Measurements from ENCODE around the gene SLIT3. TPM values are rescaled to one million over a fixed set of nuclear protein-coding genes. Genes with fewer than 3 reads are reported as not detected.

SLIT3 gene
- total RNA-seq, 1 donor from 2014 or later = 0.22 TPM

DNA sequence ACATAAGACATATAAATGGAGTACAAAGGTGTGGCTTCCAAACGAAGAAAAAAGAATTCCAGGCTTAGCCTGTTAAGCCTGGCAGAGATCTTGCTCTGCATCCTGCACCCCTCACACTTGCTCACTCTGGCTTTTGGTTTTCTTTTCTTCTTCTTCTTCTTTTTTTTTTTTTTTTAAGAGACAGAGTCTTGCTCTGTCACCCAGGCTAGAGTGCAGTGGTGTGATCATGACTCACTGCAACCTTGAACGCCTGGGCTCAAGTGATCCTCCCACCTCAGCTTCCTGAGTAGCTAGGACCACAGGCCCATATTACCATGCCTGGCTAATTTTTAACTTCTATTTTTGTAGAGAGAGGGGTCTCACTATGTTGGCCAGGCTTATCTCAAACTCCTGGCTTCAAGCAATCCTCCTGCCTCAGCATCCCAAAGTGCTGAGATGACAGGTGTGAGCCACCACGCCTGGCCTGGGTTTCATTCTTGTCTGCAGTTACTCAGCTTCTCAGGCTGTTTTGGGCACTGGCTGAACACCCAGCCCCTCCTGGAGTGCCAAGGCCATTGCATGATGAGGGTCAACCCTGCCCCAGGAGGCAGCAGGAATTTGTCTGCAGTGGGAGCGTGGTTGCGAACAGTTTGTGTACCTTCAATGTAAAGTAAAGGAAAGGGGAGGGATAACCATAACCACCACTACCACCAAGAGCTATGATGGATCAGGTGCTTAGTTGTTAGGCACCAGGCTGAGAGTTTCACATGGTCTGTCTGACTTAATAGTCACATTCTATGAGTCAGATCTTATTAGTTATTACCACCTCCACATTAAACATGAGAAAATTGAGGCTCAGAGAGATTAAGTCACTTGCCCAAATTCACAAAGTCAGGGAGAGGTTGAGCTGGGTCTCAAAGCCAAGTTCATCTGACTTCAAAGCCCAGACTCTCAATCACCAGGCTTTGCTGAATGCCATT is 502.6 kb downstream of the SLIT3 start:
- H3K9ac ChIP-seq = no peak overlapping the region
- peaks cover 33% of the 10 kb centered on the region for H3K4me1 Mint-ChIP-seq
- no peak for TF ChIP-seq CTCF (IDR thresholded peaks at IDR 0.05)
- no peak for TF ChIP-seq EZH2phosphoT487 (IDR thresholded peaks at IDR 0.05)
- no peak for TF ChIP-seq EZH2 (IDR thresholded peaks at IDR 0.05)
- H3K27ac Mint-ChIP-seq = no peak overlapping the region
- H3K4me1 ChIP-seq = peaks cover 4% of the 10 kb centered on the region
- H3K27me3 ChIP-seq = no peaks in the 10 kb centered on the region
- H3K27me3 Mint-ChIP-seq (ENCODE audit: insufficient read depth, low read depth) = peaks cover 15% of the 10 kb centered on the region
- no peak for DNase-seq (ENCODE audit: low spot score)
- H3K36me3 Mint-ChIP-seq = peaks cover 2% of the 10 kb centered on the region
- H3K36me3 ChIP-seq = no peaks in the 10 kb centered on the region
- H3K79me2 ChIP-seq (ENCODE audit: low read depth) = no peaks in the 10 kb centered on the region
- no peak overlapping the region for H3K4me3 ChIP-seq
- no peak overlapping the region for H3K4me3 Mint-ChIP-seq
- H3K9me3 ChIP-seq (ENCODE audit: low read depth) = no peaks in the 10 kb centered on the region
- no peak overlapping the region for H3K4me2 ChIP-seq
- H3K9me3 Mint-ChIP-seq = no peaks in the 10 kb centered on the region
- no peak overlapping the region for H2AFZ ChIP-seq (replicated peaks)
- H4K20me1 ChIP-seq (ENCODE audit: low read depth) = no peaks in the 10 kb centered on the region
- H3F3A ChIP-seq (ENCODE audit: low read depth) = no peaks in the 10 kb centered on the region
- H3K27ac ChIP-seq = no peak overlapping the region

- no peak overlapping the region for H3K27ac ChIP-seq
- peaks cover 4% of the 10 kb centered on the region for H3K4me1 ChIP-seq
- Mint-ChIP-seq H3K4me3 (no peak overlapping the region), H3K4me1 (peaks cover 35% of the 10 kb centered on the region), H3K36me3 (peaks cover 2% of the 10 kb centered on the region), H3K27me3 (ENCODE audit: insufficient read depth, low read depth) (peaks cover 15% of the 10 kb centered on the region), H3K27ac (peak overlapping the region; percentile 58), H3K9me3 (no peaks in the 10 kb centered on the region)
- H3K9me3 ChIP-seq (ENCODE audit: low read depth) = no peaks in the 10 kb centered on the region
- no peaks in the 10 kb centered on the region for H3K36me3 ChIP-seq
- no peak overlapping the region for H3K9ac ChIP-seq
- H3K4me2 ChIP-seq = no peak overlapping the region
- H3F3A ChIP-seq (ENCODE audit: low read depth) = no peaks in the 10 kb centered on the region
- no peak overlapping the region for H3K4me3 ChIP-seq
- peak; percentile 23 for DNase-seq (ENCODE audit: low spot score)
- no peaks in the 10 kb centered on the region for H4K20me1 ChIP-seq (ENCODE audit: low read depth)
- TF ChIP-seq EZH2phosphoT487 (IDR thresholded peaks at IDR 0.05) (no peak), EZH2 (IDR thresholded peaks at IDR 0.05) (no peak), CTCF (IDR thresholded peaks at IDR 0.05) (no peak)
- H3K79me2 ChIP-seq (ENCODE audit: low read depth) = no peaks in the 10 kb centered on the region
- no peak overlapping the region for H2AFZ ChIP-seq (replicated peaks)
- H3K27me3 ChIP-seq = no peaks in the 10 kb centered on the region
Measured at GRCh38 chr5:168796593-168797580, 504.1 kb downstream of the SLIT3 start.

GRCh38 chr5:168796000-168796399 is 504.9 kb downstream of the SLIT3 start:
- DNase-seq (ENCODE audit: low spot score) = no peak
- Histone ChIP-seq H3K4me1 (peaks cover 4% of the 10 kb centered on the region), H3F3A (ENCODE audit: low read depth) (no peaks in the 10 kb centered on the region), H3K9me3 (ENCODE audit: low read depth) (no peaks in the 10 kb centered on the region), H3K27ac (no peak overlapping the region), H3K36me3 (no peaks in the 10 kb centered on the region), H3K79me2 (ENCODE audit: low read depth) (no peaks in the 10 kb centered on the region), H3K27me3 (no peaks in the 10 kb centered on the region), H3K4me3 (no peak overlapping the region), H3K4me2 (no peak overlapping the region), H3K9ac (no peak overlapping the region), H2AFZ (replicated peaks) (no peak overlapping the region), H4K20me1 (ENCODE audit: low read depth) (no peaks in the 10 kb centered on the region)
- Mint-ChIP-seq H3K27me3 (ENCODE audit: insufficient read depth, low read depth) (peaks cover 10% of the 10 kb centered on the region), H3K9me3 (peaks cover 2% of the 10 kb centered on the region), H3K4me1 (peaks cover 36% of the 10 kb centered on the region), H3K27ac (no peak overlapping the region), H3K36me3 (peaks cover 2% of the 10 kb centered on the region), H3K4me3 (no peak overlapping the region)
- no peak for TF ChIP-seq EZH2phosphoT487 (IDR thresholded peaks at IDR 0.05)
- no peak for TF ChIP-seq EZH2 (IDR thresholded peaks at IDR 0.05)
- TF ChIP-seq CTCF (IDR thresholded peaks at IDR 0.05) = no peak
